GM18867 (cell line): Measurements from ENCODE around the gene UTP3.
A peak's percentile ranks its signal among the peaks of the same experiment; 100 is the strongest.
"Not testable (repeated sequence)": the region's sequence is repeated elsewhere in the genome, so short reads cannot be mapped to it uniquely, and the experiment has no call there.

Experiments
- ATAC-seq: cut with Tn5 transposase; IDR thresholded peaks from one replicate; pipeline ENCODE4 v1.9.1; 2021; ENCODE audit warnings: mild to moderate bottlenecking, moderate library complexity; ENCODE audit not compliant: unreplicated experiment

UTP3 gene

DNA sequence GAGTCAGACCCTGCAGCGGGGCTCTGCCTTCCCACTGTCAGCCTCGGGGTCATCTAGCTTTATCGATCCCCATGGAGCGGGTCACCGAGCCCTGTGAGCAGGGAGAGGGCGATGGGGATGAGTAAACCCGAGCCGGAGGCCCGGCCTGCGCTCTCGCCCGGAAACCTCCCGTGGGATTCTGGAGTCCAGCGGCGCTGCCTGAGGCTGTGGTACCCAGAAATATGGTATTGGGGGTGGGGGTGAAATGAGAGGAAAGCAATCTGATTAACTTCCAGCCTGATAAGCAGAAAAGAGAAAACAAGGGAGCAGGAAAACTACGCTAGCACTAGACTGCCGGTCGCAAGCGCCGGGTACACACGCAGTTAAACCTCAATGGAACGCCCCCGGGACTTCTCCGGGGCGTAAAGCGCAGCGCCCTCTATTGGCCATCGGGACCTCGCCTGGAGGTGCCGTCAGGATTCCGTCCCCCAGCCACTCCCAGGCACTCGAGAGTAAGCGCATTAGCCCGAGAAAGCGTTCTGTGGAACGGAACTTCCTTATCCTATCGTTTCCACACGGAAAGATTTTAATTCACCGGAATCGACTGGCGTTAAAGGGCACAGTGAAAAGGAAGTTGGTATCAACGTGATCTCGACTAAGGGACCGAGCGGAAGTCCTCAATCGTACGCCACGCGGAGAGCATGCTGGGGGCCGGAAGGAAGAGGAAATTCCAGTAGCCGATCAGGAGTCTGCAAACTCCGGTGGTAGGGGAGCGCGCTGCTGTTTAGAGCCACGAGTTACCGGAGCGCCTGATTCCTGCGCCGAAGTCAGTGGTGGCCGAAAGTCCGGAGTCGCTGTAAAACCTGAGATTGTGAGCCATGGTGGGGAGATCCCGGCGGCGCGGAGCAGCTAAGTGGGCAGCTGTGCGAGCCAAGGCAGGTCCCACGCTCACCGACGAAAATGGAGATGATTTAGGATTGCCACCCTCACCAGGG, at the start of gene UTP3:
Gene UTP3, plus strand, starts transcription at position 712 of the 974 bp plus-strand sequence. Its CDS starts 146 bp downstream, at position 858.
- ATAC-seq = peak; percentile 90

- no peak for ATAC-seq
Observed at GRCh38 chr4:70640192-70640591, 48.1 kb upstream of the UTP3 start.

GRCh38 chr4:70650741-70651140, 37.6 kb upstream of the UTP3 start:
- ATAC-seq = peak; percentile 5

GRCh38 chr4:70651864-70652506, 36.3 kb upstream of the UTP3 start:
- no peak for ATAC-seq

DNA sequence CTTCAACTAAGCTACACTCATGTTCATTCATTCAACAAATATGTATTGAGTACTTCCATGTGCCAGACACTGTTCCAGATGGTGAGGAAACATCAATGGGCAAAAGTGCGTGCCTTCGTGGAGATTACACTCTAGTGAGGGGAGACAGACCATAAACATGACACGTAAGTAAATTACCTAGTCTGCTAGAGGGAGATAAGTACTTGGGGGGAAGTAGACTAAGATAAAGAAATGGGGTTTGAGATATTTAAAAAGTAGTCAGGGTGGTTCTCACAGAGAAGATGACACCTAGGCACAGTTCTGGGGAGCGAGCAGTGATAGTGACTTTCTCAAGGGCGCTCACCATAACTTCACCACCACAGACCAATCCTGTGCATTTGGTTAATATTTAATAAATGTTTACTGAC, 33.7 kb upstream of the UTP3 start:
- ATAC-seq = no peak

GRCh38 chr4:70657326-70657725, 31.0 kb upstream of the UTP3 start:
- ATAC-seq = no peak

DNA sequence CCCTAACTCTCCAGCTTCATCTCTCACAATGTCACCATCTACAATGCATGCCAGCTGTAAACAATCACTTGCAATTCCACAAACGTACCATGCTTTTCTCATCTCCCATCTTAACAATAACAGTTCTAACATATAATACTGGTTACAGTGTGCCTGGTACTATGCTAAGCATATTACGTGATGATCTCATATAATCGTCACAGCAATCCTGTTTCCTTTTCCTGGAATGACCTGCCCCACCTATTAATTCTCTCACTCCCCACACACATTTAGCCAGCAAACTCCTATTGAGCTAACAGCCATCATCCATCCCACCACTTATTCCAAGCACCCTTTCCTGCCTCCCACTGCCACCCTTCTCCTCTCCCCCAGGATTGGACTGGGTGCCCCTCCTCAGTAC, 29.9 kb upstream of the UTP3 start:
- ATAC-seq = no peak

DNA sequence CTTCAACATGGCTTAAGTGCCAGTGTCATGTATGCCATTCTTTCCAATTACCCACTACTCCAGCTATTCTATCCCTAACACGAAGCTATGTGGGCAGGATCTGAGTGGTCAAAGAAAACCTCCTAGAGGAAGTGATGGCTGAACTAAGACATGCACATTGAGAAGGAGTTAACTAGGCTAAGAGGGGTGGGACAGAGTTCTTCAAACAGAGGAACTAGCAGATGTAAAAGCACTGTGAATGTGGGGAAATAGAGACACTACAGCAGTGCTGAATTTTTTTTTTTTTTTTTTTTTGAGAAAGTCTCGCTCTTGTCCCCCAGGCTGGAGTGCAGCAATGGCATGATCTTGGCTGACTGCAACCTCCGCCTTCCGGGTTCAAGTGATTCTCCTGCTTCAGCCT, 28.2 kb upstream of the UTP3 start:
- ATAC-seq = no peak

DNA sequence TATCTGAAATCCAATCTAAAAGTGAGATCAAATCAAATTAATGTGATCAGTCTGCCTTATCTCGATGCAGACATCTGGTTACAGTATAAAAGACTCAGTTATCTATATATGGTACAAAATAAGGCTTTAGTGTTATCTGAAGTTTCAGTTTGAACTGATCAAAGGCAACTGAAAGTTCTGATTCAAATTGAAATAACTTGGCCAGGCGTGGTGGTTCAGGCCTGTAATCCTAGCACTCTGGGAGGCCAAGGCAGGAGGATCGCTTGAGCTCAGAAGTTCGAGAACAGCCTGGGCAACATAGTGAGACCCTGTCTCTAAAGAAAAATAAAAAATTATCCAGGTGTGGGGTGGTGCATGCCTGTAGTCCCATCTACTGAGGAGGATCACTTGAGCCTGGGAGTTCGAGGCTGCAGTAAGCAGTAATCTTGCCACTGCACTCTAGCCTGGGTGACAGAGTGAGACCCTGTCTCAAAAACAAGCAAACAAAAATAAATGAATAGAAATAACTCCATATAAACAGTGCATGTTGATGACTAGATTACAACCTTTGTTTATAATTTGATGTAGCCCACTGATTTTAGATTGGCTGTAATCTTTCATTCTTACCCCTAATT, 26.9 kb upstream of the UTP3 start:
- not testable (repeated sequence) for ATAC-seq

GRCh38 chr4:70666369-70666768, 22.0 kb upstream of the UTP3 start, which contains the start of gene JCHAIN:
TSS of gene JCHAIN (minus strand) at chr4:70666508. CDS start at chr4:70666490, 18 bp downstream.
- peak; percentile 67 for ATAC-seq

- ATAC-seq = peak; percentile 44
Observed at GRCh38 chr4:70667740-70668535, 20.4 kb upstream of the UTP3 start.

DNA sequence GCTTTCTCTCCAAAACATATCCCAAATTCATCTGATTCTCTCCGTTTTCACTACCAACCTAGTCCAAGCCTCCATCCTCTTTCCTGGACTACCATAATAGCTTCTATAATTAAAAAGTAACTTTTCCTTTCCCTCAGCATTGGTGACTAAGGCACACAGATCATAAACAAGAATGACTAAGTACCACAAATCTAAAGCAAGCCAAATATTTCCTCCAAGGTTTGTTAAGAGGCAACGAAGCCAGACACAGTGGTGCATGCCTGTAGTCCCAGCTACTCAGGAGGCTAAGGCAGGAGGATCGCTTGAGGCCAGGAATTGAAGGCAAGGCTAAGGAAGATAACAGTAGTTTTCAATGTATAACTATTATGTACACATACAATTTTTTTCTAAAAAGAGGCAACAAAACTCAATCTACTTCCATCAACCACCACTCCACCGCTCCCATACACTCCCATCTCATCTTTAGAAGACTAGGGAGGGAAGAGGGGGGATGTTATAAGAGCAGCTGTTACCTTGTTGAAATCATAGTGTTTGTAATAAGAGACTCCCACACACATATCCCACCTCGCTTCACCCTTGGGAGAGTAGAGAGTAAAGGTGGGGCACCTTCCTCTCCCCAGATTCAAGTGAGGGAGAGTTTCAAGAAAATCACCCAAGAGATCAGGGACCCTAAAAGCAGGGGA, 17.9 kb upstream of the UTP3 start:
- no peak for ATAC-seq

DNA sequence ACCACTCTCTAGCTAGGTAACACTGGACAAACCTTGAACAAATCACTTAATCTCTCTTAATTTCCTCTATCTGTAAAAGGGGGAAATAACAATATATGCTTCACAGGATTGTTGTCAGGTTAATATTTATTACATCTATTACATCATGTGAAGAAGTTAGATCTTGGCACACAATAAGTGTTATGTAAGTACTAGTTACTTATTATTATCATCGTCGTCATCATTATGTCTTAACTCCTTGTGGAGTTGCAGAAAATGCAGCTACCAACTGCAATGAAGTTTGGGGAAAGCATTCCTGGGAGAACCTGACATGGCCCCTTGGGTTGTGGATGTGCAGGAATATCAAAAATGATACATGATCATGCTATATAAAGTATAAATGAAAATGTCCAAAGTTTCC, 17.2 kb upstream of the UTP3 start:
- ATAC-seq = no peak

- no peak for ATAC-seq
Observed at GRCh38 chr4:70674191-70674590, 14.1 kb upstream of the UTP3 start.

- ATAC-seq = no peak
Observed at GRCh38 chr4:70674731-70675130, 13.6 kb upstream of the UTP3 start.

GRCh38 chr4:70676554-70677090, 11.7 kb upstream of the UTP3 start:
- no peak for ATAC-seq

DNA sequence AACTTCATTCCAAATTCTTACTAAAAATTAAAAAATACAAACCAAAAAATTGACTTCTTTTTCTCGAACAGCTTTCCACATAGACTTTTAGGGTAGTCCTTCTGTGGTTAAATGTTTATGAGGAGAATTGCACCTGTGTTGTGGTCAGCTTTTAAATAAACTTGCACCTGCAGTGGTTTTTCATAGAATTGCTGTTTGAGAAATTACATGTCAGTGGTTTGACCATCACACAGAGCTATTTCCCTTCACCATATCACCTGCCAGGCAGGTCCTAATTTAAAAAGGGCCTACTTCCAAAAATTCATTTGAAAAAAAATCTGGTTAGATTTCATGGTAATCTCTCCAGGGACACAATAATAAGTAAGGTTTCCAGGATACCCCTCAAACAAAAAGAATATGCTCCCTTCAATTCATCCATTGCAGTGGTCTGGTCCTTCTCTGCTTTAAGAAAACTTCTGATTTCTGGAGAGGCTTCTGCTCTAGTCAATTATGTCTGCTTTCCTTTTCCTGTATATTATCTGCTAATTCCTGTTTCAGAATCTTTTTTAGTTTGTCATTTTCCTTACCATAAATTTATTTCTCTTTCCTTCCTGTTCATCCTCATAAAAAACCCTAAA, 9.8 kb upstream of the UTP3 start:
- ATAC-seq = peak; percentile 85

- ATAC-seq = no peak
Observed at GRCh38 chr4:70680934-70681333, 7.4 kb upstream of the UTP3 start.

- ATAC-seq = peak; percentile 52
Observed at GRCh38 chr4:70681704-70682103, 6.6 kb upstream of the UTP3 start.
